RWPE1 (cell line): ENCODE results near the gene RADIL.

Experiments
- CTCF ChIA-PET: fragments of 350-600 bp; sonication (Branson Sonifier 250); formaldehyde crosslinking; extraction: SDS; loops from one replicate; lab custom pipeline; 2021; lab: Yijun Ruan, JAX
- POLR2A ChIA-PET: fragments of 400-600 bp; formaldehyde crosslinking; extraction: SDS; loops from one replicate; lab custom pipeline; 2020; ENCODE audit warnings: antibody characterized with exemption; ENCODE audit not compliant: low non-redundant PET; lab: Yijun Ruan, JAX
- DNase-seq: peaks from one replicate; pipeline ENCODE4 v3.0.0; 2012; ENCODE audit warnings: low spot score
- H3K27ac ChIP-seq: fragments of 450-650 bp; 2 replicates; pipeline ENCODE4 v1.5.1; 2017
- TF ChIP-seq, protein P1 (sequence below): fragments of 450-650 bp; conservative IDR thresholded peaks from 2 replicates; pipeline ENCODE4 v1.5.1; 2017; ENCODE audit warnings: low read depth, mild to moderate bottlenecking

The RADIL gene

DNA sequence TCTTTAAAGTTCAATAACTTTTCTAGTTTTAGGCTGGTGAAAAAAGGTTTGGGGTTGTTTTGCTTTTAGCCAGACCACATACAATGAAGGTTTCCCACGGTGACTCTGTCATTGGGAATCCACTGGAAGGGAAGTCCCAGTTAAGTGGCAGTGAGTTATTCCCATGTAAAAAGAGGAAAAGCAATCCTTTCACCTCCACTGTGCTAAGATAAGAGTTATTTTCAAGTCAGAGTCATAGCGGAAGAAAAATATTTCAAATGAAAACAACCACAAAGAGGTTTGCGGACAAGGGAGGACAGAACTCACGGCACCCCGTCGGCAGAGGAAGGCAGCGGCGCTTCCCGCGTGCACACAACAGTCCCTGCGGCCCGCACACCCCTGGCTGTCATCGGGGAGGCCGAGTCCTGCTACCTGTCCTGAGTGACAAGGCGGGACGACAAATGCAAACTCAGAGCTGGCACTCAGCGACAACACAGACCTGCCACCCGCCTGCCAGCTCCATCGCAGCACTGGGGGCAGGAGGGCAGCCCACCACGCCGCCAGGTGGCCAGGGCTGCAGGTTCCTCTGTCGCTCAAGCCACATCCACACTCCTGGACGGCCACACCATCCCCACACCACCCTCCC is 12.3 kb downstream of the RADIL start:
- CTCF ChIA-PET = no interaction called here
- TF ChIP-seq, protein P1, sequence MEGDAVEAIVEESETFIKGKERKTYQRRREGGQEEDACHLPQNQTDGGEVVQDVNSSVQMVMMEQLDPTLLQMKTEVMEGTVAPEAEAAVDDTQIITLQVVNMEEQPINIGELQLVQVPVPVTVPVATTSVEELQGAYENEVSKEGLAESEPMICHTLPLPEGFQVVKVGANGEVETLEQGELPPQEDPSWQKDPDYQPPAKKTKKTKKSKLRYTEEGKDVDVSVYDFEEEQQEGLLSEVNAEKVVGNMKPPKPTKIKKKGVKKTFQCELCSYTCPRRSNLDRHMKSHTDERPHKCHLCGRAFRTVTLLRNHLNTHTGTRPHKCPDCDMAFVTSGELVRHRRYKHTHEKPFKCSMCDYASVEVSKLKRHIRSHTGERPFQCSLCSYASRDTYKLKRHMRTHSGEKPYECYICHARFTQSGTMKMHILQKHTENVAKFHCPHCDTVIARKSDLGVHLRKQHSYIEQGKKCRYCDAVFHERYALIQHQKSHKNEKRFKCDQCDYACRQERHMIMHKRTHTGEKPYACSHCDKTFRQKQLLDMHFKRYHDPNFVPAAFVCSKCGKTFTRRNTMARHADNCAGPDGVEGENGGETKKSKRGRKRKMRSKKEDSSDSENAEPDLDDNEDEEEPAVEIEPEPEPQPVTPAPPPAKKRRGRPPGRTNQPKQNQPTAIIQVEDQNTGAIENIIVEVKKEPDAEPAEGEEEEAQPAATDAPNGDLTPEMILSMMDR = no peak
- no peak overlapping the region for H3K27ac ChIP-seq
- DNase-seq = no peak
- POLR2A ChIA-PET = no interaction called here

DNA sequence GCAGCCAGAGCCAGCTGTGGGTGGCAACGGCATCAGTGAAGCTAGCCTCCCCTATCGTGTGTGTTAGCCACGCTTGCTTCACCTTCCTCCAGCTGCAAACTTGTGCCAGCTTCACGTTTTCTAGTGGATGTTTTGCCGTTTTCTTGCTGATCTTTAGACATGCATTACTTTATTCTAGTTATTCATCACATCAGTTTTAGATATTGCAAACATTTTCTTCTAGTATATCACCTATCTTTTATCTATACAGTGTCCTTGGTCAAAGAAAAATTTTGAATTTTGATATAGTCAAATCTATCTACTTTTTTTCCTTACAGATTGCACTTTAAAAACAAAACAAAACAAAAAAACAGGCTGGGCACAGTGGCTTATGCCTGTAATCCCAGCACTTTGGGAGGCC is 15.0 kb downstream of the RADIL start:
- POLR2A ChIA-PET = no interaction called here
- TF ChIP-seq, protein P1 = no peak
- CTCF ChIA-PET = interaction anchor here (0.7 to 1.1 kb wide), 3 partner anchors 10 to 71 kb away, joined by 3 to 4 read pairs (median 3); no protein-coding TSS in a partner anchor
- no peak for DNase-seq
- H3K27ac ChIP-seq = no peak overlapping the region

DNA sequence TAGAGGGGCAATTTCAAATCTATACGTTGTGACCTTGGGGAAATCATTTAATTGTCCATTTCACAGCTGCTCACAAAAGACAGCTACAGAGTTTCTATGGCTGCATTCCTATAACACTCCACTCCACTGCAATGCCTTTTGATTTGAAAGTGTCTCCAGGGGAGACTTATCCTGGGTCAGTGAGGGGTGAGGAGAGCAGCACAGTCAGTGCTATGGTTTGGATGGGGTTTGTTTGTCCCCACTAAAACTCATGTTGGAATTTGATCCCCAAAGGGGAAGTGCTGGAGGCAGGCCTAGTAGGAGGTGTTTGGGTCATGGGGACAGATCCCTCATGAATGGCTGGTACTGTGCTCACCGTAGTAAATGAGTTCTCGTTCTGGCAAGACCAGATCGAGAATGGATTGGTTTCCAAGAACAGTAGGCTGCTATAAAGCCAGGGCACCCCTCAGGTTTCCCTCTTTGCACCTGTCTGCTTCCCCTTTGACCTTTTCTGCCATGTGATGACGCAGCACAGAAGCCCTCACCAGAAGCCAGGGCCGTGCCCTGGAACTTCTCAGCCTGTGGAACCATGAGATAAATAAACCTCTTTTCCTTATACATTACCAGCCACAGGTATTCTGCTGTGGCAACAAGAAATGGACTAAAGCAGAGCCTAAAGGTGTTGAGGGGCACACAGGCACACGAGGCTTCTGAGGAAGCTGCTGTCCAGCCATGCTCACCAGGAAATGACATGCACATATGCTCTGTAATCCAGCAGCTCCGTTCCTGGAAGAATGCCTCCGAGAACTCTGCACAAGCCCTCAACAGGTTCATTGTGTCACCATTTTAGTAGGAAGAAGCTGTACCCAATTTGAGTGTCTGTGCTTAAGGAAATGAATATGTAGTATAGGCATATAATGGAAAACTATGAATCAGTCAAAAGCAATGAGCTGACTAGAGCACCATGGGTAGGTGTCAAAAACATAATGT is 16.7 kb downstream of the RADIL start:
- no peak for DNase-seq
- TF ChIP-seq, protein P1 = no peak
- POLR2A ChIA-PET = no interaction called here
- no peak overlapping the region for H3K27ac ChIP-seq
- CTCF ChIA-PET = no interaction called here

DNA sequence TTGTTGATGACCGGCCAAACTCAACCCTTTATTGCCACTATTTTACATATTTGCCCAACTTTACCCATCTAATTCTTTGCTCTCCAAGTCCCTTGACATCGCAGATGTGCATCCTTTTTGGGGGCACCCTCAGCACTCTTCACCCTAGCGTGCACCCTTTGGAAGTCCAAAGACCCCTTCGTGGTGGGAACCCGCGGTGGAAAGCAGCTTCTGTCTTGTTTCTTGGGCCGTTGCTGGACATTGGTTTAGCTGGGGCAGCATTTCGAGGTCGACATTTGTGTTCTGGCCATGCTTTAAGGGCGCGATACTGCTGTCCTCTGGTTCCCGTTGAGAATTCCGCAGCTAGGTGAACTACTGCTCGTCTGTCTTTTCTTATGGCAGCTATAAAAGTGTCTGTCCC is 21.4 kb downstream of the RADIL start:
- POLR2A ChIA-PET = no interaction called here
- CTCF ChIA-PET = interaction anchor here (0.6 kb wide), 1 partner anchor 223 kb away, joined by 4 read pairs; no protein-coding TSS in a partner anchor
- DNase-seq = no peak
- TF ChIP-seq, protein P1 = no peak
- no peak overlapping the region for H3K27ac ChIP-seq

DNA sequence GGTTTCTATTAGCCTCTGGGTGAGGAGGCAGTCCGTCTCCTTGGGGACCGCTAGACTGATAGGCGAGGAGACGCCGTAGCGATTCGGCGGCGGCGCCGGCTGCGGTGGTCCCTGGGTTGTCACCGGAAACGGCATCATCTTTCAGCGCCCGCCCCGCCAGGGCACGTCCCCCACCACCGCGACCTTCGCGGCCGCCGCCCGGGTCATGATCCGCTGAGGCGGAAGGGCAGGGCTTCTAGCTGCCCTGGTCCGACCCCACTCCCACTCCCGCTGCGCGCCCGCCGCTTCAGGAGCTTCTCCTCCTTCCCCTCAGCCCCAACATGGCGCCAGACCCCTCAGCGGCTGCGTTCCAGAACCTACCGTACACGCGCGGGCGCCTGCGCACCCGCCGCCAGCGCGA is 21.8 kb downstream of the RADIL start, which contains the start of gene PAPOLB:
Gene PAPOLB, minus strand, starts transcription at position 358 of the 400 bp plus-strand sequence. Its CDS starts 220 bp downstream, at position 138.
- ChIA-PET POLR2A (no interaction called here), CTCF (no interaction called here)
- no peak within 1 kb of the TSS for H3K27ac ChIP-seq
- DNase-seq = no peak
- TF ChIP-seq, protein P1 = no peak

DNA sequence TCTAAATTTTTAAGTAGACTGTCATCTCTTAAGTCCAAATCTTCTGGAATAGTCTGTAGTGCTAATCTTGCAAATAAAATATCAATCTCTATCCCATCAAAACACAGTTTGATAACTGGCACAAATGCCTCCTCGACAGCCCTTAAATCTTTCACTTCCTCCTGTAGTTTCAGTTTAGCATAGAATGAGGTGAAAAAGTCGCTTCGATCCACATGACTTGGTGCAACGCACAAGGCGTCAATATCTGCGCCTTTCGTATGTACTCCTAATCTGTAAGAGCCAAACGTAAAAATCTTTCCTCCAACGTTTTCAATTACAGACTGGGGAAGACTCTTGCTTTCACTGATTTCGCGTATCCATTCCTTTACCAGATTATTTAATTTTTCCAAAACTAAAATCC is 22.3 kb downstream of the RADIL start:
- TF ChIP-seq, protein P1 = no peak
- ChIA-PET CTCF (no interaction called here), POLR2A (no interaction called here)
- H3K27ac ChIP-seq = no peak overlapping the region
- DNase-seq = no peak
